Effector memory CD4-positive, alpha-beta T cell (primary cell): ENCODE measurements around the gene PNPO.

ENCODE experiments used
- DNase-seq, 3 donors: peaks; one replicate each; pipeline ENCODE4 v3.0.0-alpha.2; 2020
- H3K27ac ChIP-seq: 2 replicates; pipeline ENCODE4 v1.7.0; 2013; ENCODE audit warnings: mild to moderate bottlenecking, low read length, moderate library complexity; ENCODE audit not compliant: insufficient read depth, poor library complexity, severe bottlenecking
- H3K27me3 ChIP-seq: replicated peaks from 2 replicates; pipeline ENCODE4 v1.7.0; 2013; ENCODE audit warnings: mild to moderate bottlenecking, low read length; ENCODE audit not compliant: insufficient read depth, control insufficient read depth, poor library complexity, severe bottlenecking
- H3K36me3 ChIP-seq: 2 replicates; pipeline ENCODE4 v1.7.0; 2013; ENCODE audit warnings: mild to moderate bottlenecking, low read length, moderate library complexity; ENCODE audit not compliant: control insufficient read depth, insufficient read depth
- H3K4me1 ChIP-seq: 2 replicates; pipeline ENCODE4 v1.7.0; 2013; ENCODE audit warnings: low read length, mild to moderate bottlenecking; ENCODE audit not compliant: control insufficient read depth, insufficient read depth, poor library complexity, severe bottlenecking
- H3K4me3 ChIP-seq: 2 replicates; pipeline ENCODE4 v1.7.0; 2013; ENCODE audit warnings: low read length, low read depth, mild to moderate bottlenecking; ENCODE audit not compliant: insufficient read depth, poor library complexity, severe bottlenecking
- H3K9me3 ChIP-seq: 2 replicates; pipeline ENCODE4 v1.7.0; 2013; ENCODE audit warnings: mild to moderate bottlenecking, low read length, moderate library complexity; ENCODE audit not compliant: control insufficient read depth

Gene PNPO

DNA sequence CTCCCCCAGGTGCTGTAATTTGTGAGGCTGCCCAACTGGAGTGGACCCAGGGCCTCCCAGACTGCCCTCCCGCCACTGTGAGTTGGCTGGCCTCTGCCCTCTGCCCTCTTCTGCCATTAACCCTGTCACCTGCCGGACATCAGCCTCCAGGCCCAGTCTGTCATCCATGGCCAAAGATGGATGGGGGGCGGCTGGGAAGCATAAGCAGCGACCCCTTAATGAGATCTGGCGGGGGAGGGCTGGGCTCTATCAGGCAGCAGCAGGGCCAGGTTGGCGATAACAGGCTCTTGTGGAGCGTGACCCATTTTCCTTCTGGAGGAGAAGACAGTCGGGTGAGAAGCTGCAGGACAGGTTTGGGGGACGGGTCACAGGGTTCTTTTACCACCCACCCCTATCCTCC, 54.8 kb downstream of the PNPO start:
- H3K27me3 ChIP-seq: no peaks in the 10 kb centered on the region
- no peaks in the 10 kb centered on the region for H3K36me3 ChIP-seq
- no peak overlapping the region for H3K4me3 ChIP-seq
- no peak overlapping the region for H3K27ac ChIP-seq
- no peaks in the 10 kb centered on the region for H3K9me3 ChIP-seq
- no peak for DNase-seq
- no peaks in the 10 kb centered on the region for H3K4me1 ChIP-seq

DNA sequence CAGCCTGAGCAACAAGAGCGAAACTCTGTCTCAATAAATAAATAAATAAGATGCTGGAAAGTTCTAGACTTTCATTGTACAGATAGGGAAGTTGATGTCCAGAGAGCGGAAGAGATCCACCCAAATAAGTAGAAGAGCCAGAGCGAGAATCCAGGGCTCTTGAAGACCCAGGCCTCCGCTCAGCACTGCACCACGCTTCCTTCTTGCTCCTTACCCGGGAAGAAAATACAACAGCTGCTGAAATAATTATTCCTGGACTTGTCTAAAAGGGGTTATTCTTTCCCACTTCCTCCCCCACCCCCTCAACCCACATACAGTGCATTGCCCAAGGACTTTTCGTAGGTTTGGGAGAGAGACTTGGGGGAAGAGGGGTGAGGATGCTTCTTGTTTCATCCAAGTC, 56.2 kb downstream of the PNPO start:
- DNase-seq: no peak
- Histone ChIP-seq H3K9me3 (no peaks in the 10 kb centered on the region), H3K4me3 (no peak overlapping the region), H3K36me3 (no peaks in the 10 kb centered on the region), H3K27me3 (no peaks in the 10 kb centered on the region), H3K27ac (no peak overlapping the region), H3K4me1 (no peaks in the 10 kb centered on the region)

DNA sequence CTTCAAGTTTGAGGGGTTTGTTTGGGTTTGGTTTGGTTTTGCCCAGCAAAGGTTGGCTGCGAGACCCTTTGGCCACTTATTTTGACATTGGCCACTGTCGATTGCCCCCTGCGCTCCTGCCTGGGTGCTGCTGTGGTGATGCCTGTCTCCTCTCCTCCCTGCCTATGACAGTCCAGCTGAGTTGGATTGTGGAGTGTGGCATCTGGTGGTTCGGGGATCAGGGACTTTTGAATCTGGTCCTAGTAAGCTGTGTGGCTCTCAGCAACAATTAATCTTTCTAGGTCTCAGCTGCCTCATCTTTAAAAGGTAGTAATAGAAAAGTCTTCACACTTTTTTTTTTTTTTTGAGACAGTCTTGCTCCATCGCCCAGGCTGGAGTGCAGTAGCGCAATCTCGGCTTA, 56.7 kb downstream of the PNPO start:
- DNase-seq: no peak
- no peaks in the 10 kb centered on the region for H3K36me3 ChIP-seq
- no peaks in the 10 kb centered on the region for H3K4me1 ChIP-seq
- H3K4me3 ChIP-seq: no peak overlapping the region
- H3K9me3 ChIP-seq: no peaks in the 10 kb centered on the region
- no peak overlapping the region for H3K27ac ChIP-seq
- H3K27me3 ChIP-seq: no peaks in the 10 kb centered on the region
